Measurements from ENCODE around the gene RAB10.
"Not testable (repeated sequence)": the region's sequence is repeated elsewhere in the genome, so short reads cannot be mapped to it uniquely, and the experiment has no call there.

RAB10 gene

GRCh38 chr2:26064846-26065245 is 31.0 kb downstream of the RAB10 start:
- DNase-seq = no peak

- DNase-seq = no peak
Observed at GRCh38 chr2:26067186-26067974, 33.5 kb downstream of the RAB10 start.

GRCh38 chr2:26067980-26068507 is 34.2 kb downstream of the RAB10 start:
- DNase-seq = no peak

GRCh38 chr2:26068602-26069298 is 34.9 kb downstream of the RAB10 start:
- peak; percentile 69 for DNase-seq

- no peak for DNase-seq
Observed at GRCh38 chr2:26070730-26071129, 36.8 kb downstream of the RAB10 start.

- no peak for DNase-seq
Observed at GRCh38 chr2:26072925-26073768, 39.3 kb downstream of the RAB10 start.

GRCh38 chr2:26073830-26074229 is 39.9 kb downstream of the RAB10 start:
- DNase-seq = no peak

GRCh38 chr2:26074676-26075075 is 40.8 kb downstream of the RAB10 start:
- DNase-seq = no peak

GRCh38 chr2:26075173-26075572 is 41.3 kb downstream of the RAB10 start:
- DNase-seq = no peak

GRCh38 chr2:26076001-26076587 is 42.2 kb downstream of the RAB10 start:
- DNase-seq = no peak

- no peak for DNase-seq
Observed at GRCh38 chr2:26077291-26077690, 43.4 kb downstream of the RAB10 start.

- no peak for DNase-seq
Observed at GRCh38 chr2:26078939-26079338, 45.1 kb downstream of the RAB10 start.

- DNase-seq = no peak
Observed at GRCh38 chr2:26080356-26080755, 46.5 kb downstream of the RAB10 start.

GRCh38 chr2:26080925-26081324 is 47.0 kb downstream of the RAB10 start:
- not testable (repeated sequence) for DNase-seq

- no peak for DNase-seq
Observed at GRCh38 chr2:26081556-26081955, 47.7 kb downstream of the RAB10 start.

GRCh38 chr2:26086155-26086637 is 52.3 kb downstream of the RAB10 start:
- DNase-seq = peak; percentile 21

- no peak for DNase-seq
Observed at GRCh38 chr2:26086779-26087178, 52.9 kb downstream of the RAB10 start.

- peak; percentile 15 for DNase-seq
Observed at GRCh38 chr2:26088038-26088643, 54.3 kb downstream of the RAB10 start.

- not testable (repeated sequence) for DNase-seq
Observed at GRCh38 chr2:26088931-26089330, 55.0 kb downstream of the RAB10 start.

GRCh38 chr2:26089337-26089736 is 55.5 kb downstream of the RAB10 start:
- no peak for DNase-seq

- no peak for DNase-seq
Observed at GRCh38 chr2:26095758-26096157, 61.9 kb downstream of the RAB10 start.

GRCh38 chr2:26099933-26100332 is 66.0 kb downstream of the RAB10 start:
- no peak for DNase-seq

All from stimulated activated CD4-positive, alpha-beta T cell treated with anti-CD3 and anti-CD28 coated beads, Interleukin-4, amount 100 ng/mL, for 24 hours (primary cell).